C4-2B (cell line): ENCODE measurements around the gene BPIFB6.

ENCODE experiments used
- ZFX ChIP-seq: fragments of 450-650 bp; IDR thresholded peaks from 2 replicates; pipeline ENCODE4 v1.6.1; 2017
- TF ChIP-seq, protein P1 (sequence below): fragments of 450-650 bp; conservative IDR thresholded peaks from 2 replicates; pipeline ENCODE4 v1.5.1; 2017; ENCODE audit warnings: mild to moderate bottlenecking

DNA sequence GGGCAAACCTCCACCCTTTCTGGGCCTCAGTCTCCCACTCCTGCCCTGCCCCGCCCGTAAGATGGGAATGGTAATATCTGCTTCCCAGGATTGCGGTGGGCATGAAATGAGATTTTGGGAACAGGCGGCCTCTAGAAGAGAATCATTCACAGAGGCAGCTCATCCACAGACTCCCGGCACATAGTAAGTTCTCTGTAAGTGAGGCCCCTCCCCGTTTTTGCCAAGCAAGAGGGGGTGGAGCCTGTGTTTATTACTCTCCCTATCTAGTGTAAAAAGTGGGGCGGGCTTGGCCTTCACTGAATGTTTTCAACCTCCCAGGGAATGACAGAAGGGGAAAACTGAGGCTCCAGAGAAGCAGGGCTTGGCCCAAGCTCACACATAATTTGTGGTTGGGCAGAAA is 47.3 kb upstream of the BPIFB6 start:
- TF ChIP-seq, protein P1, sequence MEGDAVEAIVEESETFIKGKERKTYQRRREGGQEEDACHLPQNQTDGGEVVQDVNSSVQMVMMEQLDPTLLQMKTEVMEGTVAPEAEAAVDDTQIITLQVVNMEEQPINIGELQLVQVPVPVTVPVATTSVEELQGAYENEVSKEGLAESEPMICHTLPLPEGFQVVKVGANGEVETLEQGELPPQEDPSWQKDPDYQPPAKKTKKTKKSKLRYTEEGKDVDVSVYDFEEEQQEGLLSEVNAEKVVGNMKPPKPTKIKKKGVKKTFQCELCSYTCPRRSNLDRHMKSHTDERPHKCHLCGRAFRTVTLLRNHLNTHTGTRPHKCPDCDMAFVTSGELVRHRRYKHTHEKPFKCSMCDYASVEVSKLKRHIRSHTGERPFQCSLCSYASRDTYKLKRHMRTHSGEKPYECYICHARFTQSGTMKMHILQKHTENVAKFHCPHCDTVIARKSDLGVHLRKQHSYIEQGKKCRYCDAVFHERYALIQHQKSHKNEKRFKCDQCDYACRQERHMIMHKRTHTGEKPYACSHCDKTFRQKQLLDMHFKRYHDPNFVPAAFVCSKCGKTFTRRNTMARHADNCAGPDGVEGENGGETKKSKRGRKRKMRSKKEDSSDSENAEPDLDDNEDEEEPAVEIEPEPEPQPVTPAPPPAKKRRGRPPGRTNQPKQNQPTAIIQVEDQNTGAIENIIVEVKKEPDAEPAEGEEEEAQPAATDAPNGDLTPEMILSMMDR, result no peak
- TF ChIP-seq ZFX, result no peak
